ENCODE measurements around the gene TRPM3. TPM values are rescaled to one million over a fixed set of nuclear protein-coding genes. Genes with fewer than 3 reads are reported as not detected.

TRPM3 gene
- total and polyA plus RNA-seq, 2 of the 13 experiments (the other 11 are each of a cell fraction or from before 2014, with no cell fraction given) = not detected

DNA sequence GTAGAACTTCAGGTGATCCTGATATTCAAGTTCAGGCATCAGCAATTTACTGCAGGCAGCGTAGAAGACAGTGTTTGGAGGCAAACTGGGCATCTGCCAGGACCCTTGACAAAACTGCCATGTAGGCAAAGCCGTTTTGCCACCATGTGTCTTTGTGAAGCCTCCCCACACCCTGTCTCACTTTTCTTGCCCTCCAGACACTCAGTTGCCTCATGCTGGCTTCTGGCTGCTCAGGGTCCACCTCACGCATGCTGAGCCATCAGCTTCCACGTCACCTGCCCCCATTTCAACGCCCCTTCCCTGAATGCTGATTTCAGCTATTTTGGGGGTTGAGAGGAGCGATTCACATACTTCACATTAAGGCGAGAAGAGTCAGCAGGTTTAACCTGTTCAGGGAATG, 541.7 kb downstream of the TRPM3 start:
- intact Hi-C loops (cut with micrococcal nuclease; ENCODE audit: unreplicated experiment) = no loop called here
- no peaks in the 10 kb centered on the region for H3K9me3 ChIP-seq (ENCODE audit: low read length)
- BruUV-seq (replicated peaks) = no TSS peak
- H3K4me1 ChIP-seq (ENCODE audit: insufficient read depth, low read length) = no peaks in the 10 kb centered on the region
- no peaks in the 10 kb centered on the region for H3K79me2 ChIP-seq (ENCODE audit: insufficient read depth, low read length)
- H3K27ac ChIP-seq (ENCODE audit: extremely low read length, insufficient read depth, low read length) = no peak overlapping the region
- TF ChIP-seq ZNF382 (CRISPR knock-in tag; IDR thresholded peaks at IDR 0.05; ENCODE audit: borderline replicate concordance) (no peak), MAFF (IDR thresholded peaks at IDR 0.05; ENCODE audit: low read depth, low read length) (0 out of 2 replicates have a peak, but pooled peaks have one; percentile 14), ZNF430 (CRISPR knock-in tag; IDR thresholded peaks at IDR 0.05) (no peak), SIX1 (CRISPR knock-in tag; IDR thresholded peaks at IDR 0.05; ENCODE audit: borderline replicate concordance) (no peak), ZNF124 (CRISPR knock-in tag; IDR thresholded peaks at IDR 0.05) (no peak), MAFK (conservative IDR thresholded peaks at IDR 0.05 in 1 of 2, IDR thresholded peaks at IDR 0.05 in 1 of 2; ENCODE audit: low read length in 2 of 2) (peak; percentile 15 to 43; a peak in 1 of 4 replicates), ELF4 (CRISPR knock-in tag; IDR thresholded peaks at IDR 0.05; ENCODE audit: borderline replicate concordance) (no peak), ARHGAP35 (CRISPR knock-in tag; IDR thresholded peaks at IDR 0.05; ENCODE audit: borderline replicate concordance) (no peak), SP2 (CRISPR knock-in tag; IDR thresholded peaks at IDR 0.05) (no peak), ZNF431 (CRISPR knock-in tag; IDR thresholded peaks at IDR 0.05; ENCODE audit: borderline replicate concordance, low read depth) (no peak)
- TF ChIP-seq, protein P1, sequence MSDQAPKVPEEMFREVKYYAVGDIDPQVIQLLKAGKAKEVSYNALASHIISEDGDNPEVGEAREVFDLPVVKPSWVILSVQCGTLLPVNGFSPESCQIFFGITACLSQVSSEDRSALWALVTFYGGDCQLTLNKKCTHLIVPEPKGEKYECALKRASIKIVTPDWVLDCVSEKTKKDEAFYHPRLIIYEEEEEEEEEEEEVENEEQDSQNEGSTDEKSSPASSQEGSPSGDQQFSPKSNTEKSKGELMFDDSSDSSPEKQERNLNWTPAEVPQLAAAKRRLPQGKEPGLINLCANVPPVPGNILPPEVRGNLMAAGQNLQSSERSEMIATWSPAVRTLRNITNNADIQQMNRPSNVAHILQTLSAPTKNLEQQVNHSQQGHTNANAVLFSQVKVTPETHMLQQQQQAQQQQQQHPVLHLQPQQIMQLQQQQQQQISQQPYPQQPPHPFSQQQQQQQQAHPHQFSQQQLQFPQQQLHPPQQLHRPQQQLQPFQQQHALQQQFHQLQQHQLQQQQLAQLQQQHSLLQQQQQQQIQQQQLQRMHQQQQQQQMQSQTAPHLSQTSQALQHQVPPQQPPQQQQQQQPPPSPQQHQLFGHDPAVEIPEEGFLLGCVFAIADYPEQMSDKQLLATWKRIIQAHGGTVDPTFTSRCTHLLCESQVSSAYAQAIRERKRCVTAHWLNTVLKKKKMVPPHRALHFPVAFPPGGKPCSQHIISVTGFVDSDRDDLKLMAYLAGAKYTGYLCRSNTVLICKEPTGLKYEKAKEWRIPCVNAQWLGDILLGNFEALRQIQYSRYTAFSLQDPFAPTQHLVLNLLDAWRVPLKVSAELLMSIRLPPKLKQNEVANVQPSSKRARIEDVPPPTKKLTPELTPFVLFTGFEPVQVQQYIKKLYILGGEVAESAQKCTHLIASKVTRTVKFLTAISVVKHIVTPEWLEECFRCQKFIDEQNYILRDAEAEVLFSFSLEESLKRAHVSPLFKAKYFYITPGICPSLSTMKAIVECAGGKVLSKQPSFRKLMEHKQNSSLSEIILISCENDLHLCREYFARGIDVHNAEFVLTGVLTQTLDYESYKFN (CRISPR knock-in tag; conservative IDR thresholded peaks at IDR 0.05) = no peak
- FAIRE-seq (no peak), DNase-seq (ENCODE audit: low spot score) (no peak), ATAC-seq (no peak)
- H3K9ac ChIP-seq (ENCODE audit: insufficient read depth, low read depth, low read length) = no peak overlapping the region
- H2AFZ ChIP-seq (ENCODE audit: low read length) = no peak overlapping the region
- no peaks in the 10 kb centered on the region for H3K36me3 ChIP-seq (replicated peaks in 1 of 2; ENCODE audit: control insufficient read depth in 1 of 2, insufficient read depth in 2 of 2, low read length in 2 of 2)
- WGBS (ENCODE audit: low lambda C conversion rate) = 3% methylated on average over 6 of the region's 7 CpGs
- H3K4me2 ChIP-seq (ENCODE audit: low read depth, low read length) = no peak overlapping the region
- H4K20me1 ChIP-seq (ENCODE audit: insufficient read depth, low read length) = no peaks in the 10 kb centered on the region
- POLR2A ChIA-PET = no interaction called here
- no peak overlapping the region for H3K4me3 ChIP-seq (replicated peaks in 1 of 3; ENCODE audit: insufficient read depth in 1 of 3, low read depth in 2 of 3, low read length in 3 of 3)
- in situ Hi-C loops (cut with HindIII; ENCODE audit: extremely low pct_ligation_motif_present, low pct_unique_long_range_greater_than_20kb) = no loop called here
- CTCF ChIA-PET (ENCODE audit: low intra/inter-chr PET ratio, low total read pairs) = no interaction called here
- H3K27me3 ChIP-seq (ENCODE audit: control insufficient read depth in 1 of 2, insufficient read depth in 2 of 2, low read length in 2 of 2) = no peaks in the 10 kb centered on the region

Measured in HepG2 (cell line).